GM19324 (cell line): ENCODE results near the gene AKR1C2.

Experiments used
- ATAC-seq: cut with Tn5 transposase; IDR thresholded peaks from one replicate; pipeline ENCODE4 v1.9.1; 2021; ENCODE audit warnings: mild to moderate bottlenecking, moderate library complexity; ENCODE audit not compliant: unreplicated experiment, low FRiP score

Gene AKR1C2

DNA sequence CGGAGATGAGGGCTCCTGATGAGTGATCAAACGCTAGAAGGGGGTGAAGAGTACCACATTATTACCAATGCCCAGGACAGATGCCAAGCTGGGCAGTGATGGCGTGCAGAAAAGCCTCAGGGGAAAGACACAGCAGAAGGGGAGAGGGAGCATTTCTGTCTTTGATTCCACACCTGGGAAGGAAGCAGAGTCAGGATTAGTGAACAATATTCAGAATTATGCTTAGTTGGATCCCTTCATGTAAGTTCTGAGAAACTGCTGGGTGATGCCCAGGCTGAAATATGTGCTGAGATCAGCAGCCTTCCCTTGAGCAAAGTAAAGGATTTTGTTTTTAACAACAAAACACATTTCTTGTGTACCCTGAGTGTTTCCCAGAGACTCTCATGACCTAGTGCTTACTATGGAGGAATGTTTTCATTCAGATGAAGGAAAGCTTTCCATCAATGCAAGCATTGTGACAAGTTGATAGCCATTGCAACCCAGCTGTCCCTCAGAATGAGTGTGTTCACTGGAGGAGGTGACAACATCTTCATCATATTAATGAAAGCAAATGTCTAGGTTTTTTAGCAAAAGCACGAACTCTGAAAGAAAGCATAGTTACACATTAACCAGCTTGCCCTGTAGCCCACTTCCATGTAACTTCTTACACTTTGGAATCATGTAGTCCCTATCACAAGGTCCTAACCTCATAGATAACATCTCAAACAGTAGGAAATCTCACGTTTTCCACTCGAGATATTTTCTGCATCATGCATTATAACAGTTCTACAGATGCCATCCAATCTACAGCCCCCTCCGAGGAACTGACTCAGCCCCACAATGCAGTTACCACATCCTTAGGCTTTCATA is 64.2 kb downstream of the AKR1C2 start:
- ATAC-seq = no peak
